ENCODE data around the gene DVL2. TPM values are rescaled to one million over a fixed set of nuclear protein-coding genes. Genes with fewer than 3 reads are reported as not detected.

Gene DVL2
- total and polyA plus RNA-seq, 8 donors, result 12.1 to 114 (median 17.4) TPM

DNA sequence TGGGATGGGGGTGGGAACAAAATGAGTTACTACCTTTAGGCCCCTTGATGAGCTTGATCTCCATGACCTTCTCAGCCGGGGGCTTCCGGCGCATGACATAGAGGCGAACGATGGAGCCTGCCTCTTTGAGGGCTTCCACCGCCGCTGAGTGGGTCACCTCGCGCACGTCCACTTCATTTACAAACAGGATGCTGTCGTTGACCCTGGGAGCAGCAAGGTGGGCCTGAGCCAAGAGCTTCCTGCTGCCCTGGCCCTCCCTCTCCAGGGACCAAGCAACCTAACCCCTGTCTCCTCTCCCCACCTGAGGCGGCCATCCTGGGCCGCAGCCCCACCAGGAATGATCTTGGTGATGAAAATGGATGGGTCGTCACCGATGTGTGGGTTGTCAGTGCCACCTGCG is 30.9 kb downstream of the DVL2 start:
- Histone ChIP-seq H3K9me3 (no peaks in the 10 kb centered on the region), H3K27ac (no peak overlapping the region), H3K27me3 (peaks cover 0 to 8% (median 0%) of the 10 kb centered on the region in 3 donors), H3K4me3 (no peak overlapping the region), H3K36me3 (peaks cover 7 to 52% (median 30%) of the 10 kb centered on the region in 4 donors), H3K4me1 (peaks cover 11 to 33% (median 16%) of the 10 kb centered on the region in 4 donors)
- WGBS, 5 donors, result 91 to 97% (median 93%) methylated on average over 13 to 16 of the region's 16 CpGs
- intact Hi-C loops (cut with DNase I; ENCODE audit: low total_unique reads), result no loop called here
- peak in 1 of 2 donors; percentile 3 for DNase-seq
- TF ChIP-seq POLR2A (IDR thresholded peaks at IDR 0.05) (no peak), EP300 (IDR thresholded peaks at IDR 0.05) (no peak), POLR2AphosphoS5 (IDR thresholded peaks at IDR 0.05) (no peak)
- TF ChIP-seq, protein P1, sequence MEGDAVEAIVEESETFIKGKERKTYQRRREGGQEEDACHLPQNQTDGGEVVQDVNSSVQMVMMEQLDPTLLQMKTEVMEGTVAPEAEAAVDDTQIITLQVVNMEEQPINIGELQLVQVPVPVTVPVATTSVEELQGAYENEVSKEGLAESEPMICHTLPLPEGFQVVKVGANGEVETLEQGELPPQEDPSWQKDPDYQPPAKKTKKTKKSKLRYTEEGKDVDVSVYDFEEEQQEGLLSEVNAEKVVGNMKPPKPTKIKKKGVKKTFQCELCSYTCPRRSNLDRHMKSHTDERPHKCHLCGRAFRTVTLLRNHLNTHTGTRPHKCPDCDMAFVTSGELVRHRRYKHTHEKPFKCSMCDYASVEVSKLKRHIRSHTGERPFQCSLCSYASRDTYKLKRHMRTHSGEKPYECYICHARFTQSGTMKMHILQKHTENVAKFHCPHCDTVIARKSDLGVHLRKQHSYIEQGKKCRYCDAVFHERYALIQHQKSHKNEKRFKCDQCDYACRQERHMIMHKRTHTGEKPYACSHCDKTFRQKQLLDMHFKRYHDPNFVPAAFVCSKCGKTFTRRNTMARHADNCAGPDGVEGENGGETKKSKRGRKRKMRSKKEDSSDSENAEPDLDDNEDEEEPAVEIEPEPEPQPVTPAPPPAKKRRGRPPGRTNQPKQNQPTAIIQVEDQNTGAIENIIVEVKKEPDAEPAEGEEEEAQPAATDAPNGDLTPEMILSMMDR (IDR thresholded peaks at IDR 0.05), result no peak

DNA sequence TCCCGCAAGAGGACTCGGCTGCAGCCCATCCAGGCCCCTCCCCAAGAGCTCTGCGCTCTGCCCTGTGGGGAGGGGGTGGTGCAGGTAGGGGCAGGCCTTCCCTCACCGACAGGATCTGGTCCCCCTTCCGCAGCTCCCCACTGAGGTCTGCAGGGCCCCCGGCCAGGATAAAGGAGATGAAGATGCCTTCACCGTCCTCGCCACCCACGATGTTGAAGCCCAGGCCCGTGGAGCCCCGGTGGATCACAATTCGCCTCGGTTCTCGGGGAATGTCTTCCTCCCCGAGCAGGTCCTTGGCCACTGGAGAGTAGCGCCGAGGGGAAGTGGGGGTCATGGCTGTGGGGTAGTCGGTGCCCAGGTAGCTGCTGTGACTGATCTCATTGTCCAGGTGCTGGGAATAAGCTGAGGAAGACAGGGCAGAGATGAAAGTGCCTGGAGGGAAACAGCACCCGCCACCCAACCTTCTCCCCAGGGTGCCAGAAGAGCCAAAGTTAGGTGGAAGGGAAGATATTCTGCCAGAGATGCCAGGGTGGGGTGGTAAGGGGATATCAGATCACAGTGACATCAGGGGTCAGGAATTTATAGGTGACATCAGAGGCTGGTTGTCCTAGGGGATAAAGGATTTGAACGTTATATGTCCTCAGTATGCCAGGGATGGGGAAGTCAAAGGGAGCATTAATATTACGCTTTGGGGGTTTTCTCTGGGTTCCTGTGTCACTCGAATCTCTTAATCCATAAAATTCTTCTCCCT is 37.5 kb downstream of the DVL2 start:
- no peak overlapping the region for H3K4me3 ChIP-seq
- intact Hi-C loops (cut with DNase I; ENCODE audit: low total_unique reads), result no loop called here
- WGBS, 5 donors, result 85 to 93% (median 91%) methylated on average over 8 to 22 of the region's 22 CpGs
- DNase-seq, result no peak
- H3K4me1 ChIP-seq, result no peaks in the 10 kb centered on the region
- peaks cover 17 to 93% (median 65%) of the 10 kb centered on the region in 4 donors for H3K36me3 ChIP-seq
- H3K27ac ChIP-seq, result no peak overlapping the region
- no peaks in the 10 kb centered on the region for H3K9me3 ChIP-seq
- H3K27me3 ChIP-seq, result no peaks in the 10 kb centered on the region
- TF ChIP-seq EP300 (IDR thresholded peaks at IDR 0.05), result no peak
- TF ChIP-seq, protein P1 (IDR thresholded peaks at IDR 0.05), result no peak
- no peak for TF ChIP-seq POLR2AphosphoS5 (IDR thresholded peaks at IDR 0.05)
- no peak for TF ChIP-seq POLR2A (IDR thresholded peaks at IDR 0.05)

DNA sequence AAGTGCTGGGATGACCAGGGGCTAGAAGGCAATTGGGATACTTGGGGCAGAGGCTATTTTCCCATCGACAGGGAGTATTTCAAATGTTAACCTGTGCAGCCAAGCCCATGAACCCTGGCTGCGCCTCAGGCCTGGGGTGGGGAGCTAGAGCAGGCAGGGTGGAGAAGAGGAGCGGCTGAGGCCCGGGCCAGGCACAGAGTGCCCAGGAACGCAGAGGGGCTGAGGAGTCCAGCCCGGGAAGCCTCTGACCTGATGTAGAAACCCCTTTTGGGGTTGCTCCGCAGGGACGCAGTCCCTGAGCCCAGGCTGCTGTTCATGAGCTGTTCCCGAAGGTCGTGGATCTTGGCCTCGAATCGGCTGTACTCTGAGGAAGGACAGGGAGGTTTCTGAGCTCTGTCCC is 38.3 kb downstream of the DVL2 start:
- H3K27ac ChIP-seq, result no peak overlapping the region
- no peaks in the 10 kb centered on the region for H3K27me3 ChIP-seq
- no peak for DNase-seq
- no peak overlapping the region for H3K4me3 ChIP-seq
- intact Hi-C loops (cut with DNase I; ENCODE audit: low total_unique reads), result no loop called here
- WGBS, 5 donors, result 92 to 95% (median 94%) methylated on average over 12 of the region's 12 CpGs
- no peaks in the 10 kb centered on the region for H3K9me3 ChIP-seq
- H3K36me3 ChIP-seq, result peaks cover 17 to 93% (median 64%) of the 10 kb centered on the region in 4 donors
- H3K4me1 ChIP-seq, result no peaks in the 10 kb centered on the region
- TF ChIP-seq EP300 (IDR thresholded peaks at IDR 0.05) (no peak), POLR2AphosphoS5 (IDR thresholded peaks at IDR 0.05) (no peak), POLR2A (IDR thresholded peaks at IDR 0.05) (no peak)
- TF ChIP-seq, protein P1 (IDR thresholded peaks at IDR 0.05), result no peak

DNA sequence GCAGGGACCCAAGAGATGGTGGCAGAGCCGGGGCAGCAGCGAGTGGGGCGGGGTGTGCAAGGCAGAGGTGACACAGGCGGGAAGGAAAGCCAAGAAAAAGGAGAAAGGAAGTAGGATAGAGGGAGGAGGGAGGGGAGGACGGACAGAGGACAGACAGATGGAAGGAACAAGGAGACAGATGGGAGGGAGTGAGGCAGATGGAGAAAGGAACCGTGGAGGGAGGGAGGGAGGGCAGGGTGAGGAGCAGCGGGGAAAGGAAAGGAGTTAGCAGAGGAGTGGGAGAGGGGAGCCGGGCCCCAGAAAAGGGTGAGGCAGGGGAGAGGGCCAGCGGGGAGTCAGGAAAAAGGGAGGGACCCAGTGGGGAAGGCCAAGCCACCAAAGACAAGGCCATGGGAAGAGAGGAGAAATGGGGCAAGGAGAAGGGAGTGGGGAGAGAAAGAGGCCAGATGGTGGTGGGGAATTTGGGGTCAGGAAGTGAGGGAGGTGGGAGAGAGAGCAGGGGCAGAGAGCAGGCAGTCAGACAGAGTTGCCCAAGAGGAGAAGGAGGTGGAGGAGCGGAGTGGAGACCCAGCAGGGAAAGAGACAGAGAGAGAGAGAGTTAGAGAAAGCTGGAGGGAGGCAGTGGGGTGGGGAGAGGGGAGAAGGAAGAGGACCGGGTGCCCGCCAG is 41.9 kb downstream of the DVL2 start:
- WGBS, 5 donors, result 73 to 82% (median 77%) methylated on average over 12 of the region's 12 CpGs
- H3K27me3 ChIP-seq, result no peaks in the 10 kb centered on the region
- no peaks in the 10 kb centered on the region for H3K4me1 ChIP-seq
- TF ChIP-seq EP300 (IDR thresholded peaks at IDR 0.05), result no peak
- TF ChIP-seq POLR2A (IDR thresholded peaks at IDR 0.05), result no peak
- no peak for TF ChIP-seq POLR2AphosphoS5 (IDR thresholded peaks at IDR 0.05)
- TF ChIP-seq, protein P1 (IDR thresholded peaks at IDR 0.05), result no peak
- H3K4me3 ChIP-seq, result no peak overlapping the region
- intact Hi-C loops (cut with DNase I; ENCODE audit: low total_unique reads), result no loop called here
- no peaks in the 10 kb centered on the region for H3K9me3 ChIP-seq
- H3K27ac ChIP-seq, result no peak overlapping the region
- peak in 1 of 2 donors; percentile 21 for DNase-seq
- H3K36me3 ChIP-seq, result peaks cover 17 to 75% (median 69%) of the 10 kb centered on the region in 4 donors

Measured in stomach (tissue), 9 donors.